ENCODE data around the gene SRD5A2.

GRCh38 chr2:31531101-31531500 is 49.6 kb downstream of the SRD5A2 start:
- TF ChIP-seq, protein P1, sequence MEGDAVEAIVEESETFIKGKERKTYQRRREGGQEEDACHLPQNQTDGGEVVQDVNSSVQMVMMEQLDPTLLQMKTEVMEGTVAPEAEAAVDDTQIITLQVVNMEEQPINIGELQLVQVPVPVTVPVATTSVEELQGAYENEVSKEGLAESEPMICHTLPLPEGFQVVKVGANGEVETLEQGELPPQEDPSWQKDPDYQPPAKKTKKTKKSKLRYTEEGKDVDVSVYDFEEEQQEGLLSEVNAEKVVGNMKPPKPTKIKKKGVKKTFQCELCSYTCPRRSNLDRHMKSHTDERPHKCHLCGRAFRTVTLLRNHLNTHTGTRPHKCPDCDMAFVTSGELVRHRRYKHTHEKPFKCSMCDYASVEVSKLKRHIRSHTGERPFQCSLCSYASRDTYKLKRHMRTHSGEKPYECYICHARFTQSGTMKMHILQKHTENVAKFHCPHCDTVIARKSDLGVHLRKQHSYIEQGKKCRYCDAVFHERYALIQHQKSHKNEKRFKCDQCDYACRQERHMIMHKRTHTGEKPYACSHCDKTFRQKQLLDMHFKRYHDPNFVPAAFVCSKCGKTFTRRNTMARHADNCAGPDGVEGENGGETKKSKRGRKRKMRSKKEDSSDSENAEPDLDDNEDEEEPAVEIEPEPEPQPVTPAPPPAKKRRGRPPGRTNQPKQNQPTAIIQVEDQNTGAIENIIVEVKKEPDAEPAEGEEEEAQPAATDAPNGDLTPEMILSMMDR (IDR thresholded peaks at IDR 0.05), result no peak
- no peak for TF ChIP-seq POLR2A (IDR thresholded peaks at IDR 0.05)
